Duodenal mucosa (tissue), 2 donors: ENCODE data around the gene MPRIP.
"Not testable (repeated sequence)": the region's sequence is repeated elsewhere in the genome, so short reads cannot be mapped to it uniquely, and the experiment has no call there.

Experiments used
- H3K27ac ChIP-seq: one replicate; pipeline ENCODE4 v1.7.0; 2013; ENCODE audit warnings: low read depth, low read length
- H3K27me3 ChIP-seq, 2 donors: one replicate each; pipeline ENCODE4 v1.7.0; 2013; ENCODE audit warnings: low read length in 2 of 2, control low read depth in 1 of 2; ENCODE audit not compliant: insufficient read depth in 2 of 2, control insufficient read depth in 1 of 2
- H3K36me3 ChIP-seq, 2 donors: one replicate each; pipeline ENCODE4 v1.7.0; 2013; ENCODE audit warnings: low read length in 2 of 2, control low read depth in 1 of 2; ENCODE audit not compliant: insufficient read depth in 2 of 2, control insufficient read depth in 1 of 2
- H3K4me1 ChIP-seq, 2 donors: one replicate each; pipeline ENCODE4 v1.7.0; 2013; ENCODE audit warnings: low read length in 2 of 2, control low read depth in 1 of 2; ENCODE audit not compliant: insufficient read depth in 2 of 2, control insufficient read depth in 1 of 2
- H3K4me3 ChIP-seq, 2 donors: one replicate each; pipeline ENCODE4 v1.7.0; 2013; ENCODE audit warnings: low read length in 2 of 2, low read depth in 1 of 2
- H3K9ac ChIP-seq, 2 donors: one replicate each; pipeline ENCODE4 v1.7.0; 2013; ENCODE audit warnings: low read length in 2 of 2, low read depth in 1 of 2
- H3K9me3 ChIP-seq, 2 donors: one replicate each; pipeline ENCODE4 v1.7.0; 2013; ENCODE audit warnings: low read length in 2 of 2, control low read depth in 1 of 2; ENCODE audit not compliant: control insufficient read depth in 1 of 2

MPRIP gene

DNA sequence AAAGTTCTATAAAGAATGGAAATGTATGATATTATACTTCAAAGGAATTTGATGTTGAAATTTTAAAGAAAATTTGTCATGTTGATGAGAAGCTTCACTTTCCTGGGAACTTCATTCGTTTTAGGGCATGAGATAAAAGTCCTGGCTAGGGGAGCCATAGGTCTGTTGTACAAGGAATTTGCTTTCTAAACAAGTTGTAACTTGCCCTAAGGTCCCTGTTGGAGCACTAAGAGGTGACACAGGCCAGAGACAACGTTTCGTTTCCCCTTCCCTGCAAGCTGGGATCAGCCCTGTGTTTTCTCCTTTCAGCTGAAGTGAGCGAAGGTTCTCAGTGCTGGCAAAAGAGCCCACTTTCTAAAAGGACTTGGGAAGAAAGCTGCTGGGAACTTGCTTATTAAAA is 147.3 kb downstream of the MPRIP start:
- H3K4me1 ChIP-seq, result peaks cover 5 to 6% of the 10 kb centered on the region in 2 donors
- H3K9me3 ChIP-seq, result no peaks in the 10 kb centered on the region
- no peak overlapping the region for H3K4me3 ChIP-seq
- no peak overlapping the region for H3K27ac ChIP-seq
- no peaks in the 10 kb centered on the region for H3K27me3 ChIP-seq
- peaks cover 16 to 31% of the 10 kb centered on the region in 2 donors for H3K36me3 ChIP-seq
- no peak overlapping the region for H3K9ac ChIP-seq

GRCh38 chr17:17190188-17190587 is 147.9 kb downstream of the MPRIP start:
- Histone ChIP-seq H3K36me3 (peaks cover 16 to 29% of the 10 kb centered on the region in 2 donors), H3K4me1 (peaks cover 3 to 6% of the 10 kb centered on the region in 2 donors), H3K27ac (no peak overlapping the region), H3K27me3 (no peaks in the 10 kb centered on the region), H3K9ac (no peak overlapping the region), H3K4me3 (no peak overlapping the region), H3K9me3 (no peaks in the 10 kb centered on the region)

DNA sequence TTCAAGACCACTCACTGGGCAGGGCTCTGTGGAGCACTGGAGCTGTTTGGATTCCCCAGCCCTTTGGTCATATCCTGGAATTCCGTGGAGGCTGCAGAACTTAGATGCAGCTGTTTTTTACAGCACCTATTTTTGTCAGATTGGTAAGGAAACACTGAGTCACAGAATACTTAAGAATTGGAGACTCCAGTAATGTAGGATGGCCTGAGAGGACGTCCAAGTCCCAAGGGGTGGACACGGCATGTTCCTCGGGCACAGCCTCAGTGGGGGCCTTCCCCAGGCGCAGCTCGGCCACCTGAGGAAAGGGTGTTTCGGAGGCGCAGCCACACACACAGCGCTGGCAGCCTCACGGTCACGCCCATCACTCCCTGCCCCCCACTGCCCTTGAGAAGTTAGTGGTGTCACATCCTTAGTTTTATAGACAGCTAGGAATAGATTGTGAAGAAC is 149.1 kb downstream of the MPRIP start:
- no peak overlapping the region for H3K27ac ChIP-seq
- no peak overlapping the region for H3K9ac ChIP-seq
- no peaks in the 10 kb centered on the region for H3K9me3 ChIP-seq
- H3K4me1 ChIP-seq, result peaks cover 0 to 3% of the 10 kb centered on the region in 2 donors
- no peaks in the 10 kb centered on the region for H3K27me3 ChIP-seq
- peaks cover 16 to 29% of the 10 kb centered on the region in 2 donors for H3K36me3 ChIP-seq
- H3K4me3 ChIP-seq, result no peak overlapping the region

- H3K27ac ChIP-seq, result no peak overlapping the region
These were observed 149.7 kb downstream of the MPRIP start for GRCh38 chr17:17191961-17192381.

DNA sequence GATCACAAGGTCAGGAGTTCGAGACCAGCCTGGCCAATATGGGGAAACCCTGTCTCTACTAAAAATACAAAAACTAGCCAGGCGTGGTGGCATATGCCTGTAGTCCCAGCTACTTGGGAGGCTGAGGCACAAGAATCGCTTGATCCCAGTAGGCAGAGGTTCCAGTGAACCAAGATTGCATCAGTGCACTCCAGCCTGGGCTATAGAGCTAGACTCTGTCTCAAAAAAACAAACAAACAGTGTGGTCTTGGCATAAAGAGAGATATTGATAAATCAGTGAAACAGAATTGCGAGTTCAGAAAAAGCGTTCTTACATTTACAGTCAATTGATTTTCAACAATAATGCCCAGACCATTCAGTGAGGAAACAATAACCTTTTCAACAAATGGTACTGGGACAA is 153.2 kb downstream of the MPRIP start:
- not testable (repeated sequence) for H3K27ac ChIP-seq, H3K9ac ChIP-seq, H3K4me1 ChIP-seq, H3K36me3 ChIP-seq, H3K9me3 ChIP-seq, H3K27me3 ChIP-seq, H3K4me3 ChIP-seq

More at GRCh38 chr17:17191961-17192381, 149.7 kb downstream of the MPRIP start:
- H3K36me3 ChIP-seq, result peaks cover 13 to 29% of the 10 kb centered on the region in 2 donors
- H3K4me3 ChIP-seq, result no peak overlapping the region
- H3K9ac ChIP-seq, result no peak overlapping the region
- no peaks in the 10 kb centered on the region for H3K9me3 ChIP-seq
- no peaks in the 10 kb centered on the region for H3K27me3 ChIP-seq
- H3K4me1 ChIP-seq, result peaks cover 0 to 3% of the 10 kb centered on the region in 2 donors

GRCh38 chr17:17196776-17197175 is 154.5 kb downstream of the MPRIP start:
- no peak overlapping the region for H3K9ac ChIP-seq
- no peak overlapping the region for H3K4me3 ChIP-seq
- no peak overlapping the region for H3K27ac ChIP-seq
- no peaks in the 10 kb centered on the region for H3K27me3 ChIP-seq
- H3K9me3 ChIP-seq, result no peaks in the 10 kb centered on the region
- no peaks in the 10 kb centered on the region for H3K36me3 ChIP-seq
- H3K4me1 ChIP-seq, result peaks cover 0 to 9% of the 10 kb centered on the region in 2 donors

- H3K9me3 ChIP-seq, result no peaks in the 10 kb centered on the region
- H3K4me3 ChIP-seq, result no peak overlapping the region
- H3K9ac ChIP-seq, result no peak overlapping the region
- peaks cover 0 to 6% of the 10 kb centered on the region in 2 donors for H3K4me1 ChIP-seq
- H3K27ac ChIP-seq, result no peak overlapping the region
- no peaks in the 10 kb centered on the region for H3K27me3 ChIP-seq
- no peaks in the 10 kb centered on the region for H3K36me3 ChIP-seq
These were observed 156.0 kb downstream of the MPRIP start for GRCh38 chr17:17198281-17198680.

GRCh38 chr17:17200311-17200710 is 158.1 kb downstream of the MPRIP start:
- no peaks in the 10 kb centered on the region for H3K36me3 ChIP-seq
- no peaks in the 10 kb centered on the region for H3K27me3 ChIP-seq
- H3K4me1 ChIP-seq, result peaks cover 12 to 21% of the 10 kb centered on the region in 2 donors
- no peak overlapping the region for H3K4me3 ChIP-seq
- no peak overlapping the region for H3K27ac ChIP-seq
- H3K9ac ChIP-seq, result no peak overlapping the region
- no peaks in the 10 kb centered on the region for H3K9me3 ChIP-seq

DNA sequence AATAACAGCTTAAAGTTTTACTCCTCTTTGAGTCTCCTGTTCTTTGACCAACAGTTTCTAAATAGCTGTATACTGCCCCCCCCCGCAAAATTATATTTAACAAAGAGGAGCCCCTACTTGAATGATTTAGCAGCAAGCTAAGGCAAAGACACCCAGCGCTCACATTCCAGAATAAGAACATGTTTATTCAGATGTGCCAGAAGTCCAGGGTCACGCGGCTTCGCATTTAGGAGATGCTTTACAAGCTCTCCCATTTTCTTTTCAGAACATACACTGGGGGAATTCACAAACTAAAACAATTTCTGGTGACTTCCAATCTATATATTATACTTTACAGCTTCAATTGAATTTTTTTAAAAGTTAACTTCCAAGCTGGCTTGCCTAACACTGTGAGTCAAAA is 158.6 kb downstream of the MPRIP start:
- H3K9ac ChIP-seq, result no peak overlapping the region
- H3K36me3 ChIP-seq, result no peaks in the 10 kb centered on the region
- peaks cover 12 to 26% of the 10 kb centered on the region in 2 donors for H3K4me1 ChIP-seq
- no peak overlapping the region for H3K27ac ChIP-seq
- H3K9me3 ChIP-seq, result no peaks in the 10 kb centered on the region
- H3K27me3 ChIP-seq, result no peaks in the 10 kb centered on the region
- no peak overlapping the region for H3K4me3 ChIP-seq

DNA sequence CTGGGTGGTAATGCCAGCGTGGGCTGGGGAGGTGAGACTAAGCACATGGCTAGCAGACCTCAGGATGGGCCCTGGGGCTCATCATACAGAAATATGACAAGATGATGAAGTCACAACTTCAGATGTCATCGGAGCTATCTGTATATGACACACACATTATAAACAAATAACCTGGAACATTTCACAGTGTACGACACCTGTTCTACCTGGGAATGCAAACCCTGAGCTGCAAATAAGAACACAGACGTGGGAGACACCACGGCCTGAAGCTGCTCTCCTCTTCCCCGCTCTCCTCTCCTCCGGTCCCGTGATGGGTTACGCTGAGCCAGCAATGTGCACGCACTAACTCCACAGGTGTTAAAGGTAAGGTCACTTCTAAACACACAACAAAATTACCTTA is 159.0 kb downstream of the MPRIP start:
- Histone ChIP-seq H3K9me3 (no peaks in the 10 kb centered on the region), H3K27me3 (no peaks in the 10 kb centered on the region), H3K9ac (no peak overlapping the region), H3K27ac (no peak overlapping the region), H3K36me3 (no peaks in the 10 kb centered on the region), H3K4me1 (peaks cover 12 to 28% of the 10 kb centered on the region in 2 donors), H3K4me3 (no peak overlapping the region)

GRCh38 chr17:17201907-17202306 is 159.7 kb downstream of the MPRIP start:
- Histone ChIP-seq H3K27ac (no peak overlapping the region), H3K27me3 (no peaks in the 10 kb centered on the region), H3K4me1 (peaks cover 17 to 34% of the 10 kb centered on the region in 2 donors), H3K36me3 (no peaks in the 10 kb centered on the region), H3K9ac (no peak overlapping the region), H3K4me3 (no peak overlapping the region), H3K9me3 (no peaks in the 10 kb centered on the region)
